ENCODE measurements around the gene RPL13.

The RPL13 gene

GRCh38 chr16:89605186-89605970 lies 44.9 kb downstream of the RPL13 start:
- TF ChIP-seq CTCF (conservative IDR thresholded peaks at IDR 0.05; ENCODE audit: low read depth, low read length) = no peak
- DNase-seq (ENCODE audit: low read depth) = no peak
- no peak overlapping the region for H3K4me3 ChIP-seq (ENCODE audit: low read length)

GRCh38 chr16:89606006-89606405 lies 45.5 kb downstream of the RPL13 start:
- DNase-seq (ENCODE audit: low read depth) = no peak
- TF ChIP-seq CTCF (conservative IDR thresholded peaks at IDR 0.05; ENCODE audit: low read depth, low read length) = no peak
- H3K4me3 ChIP-seq (ENCODE audit: low read length) = no peak overlapping the region

GRCh38 chr16:89607453-89607852 lies 47.0 kb downstream of the RPL13 start:
- no peak for TF ChIP-seq CTCF (conservative IDR thresholded peaks at IDR 0.05; ENCODE audit: low read depth, low read length)
- no peak overlapping the region for H3K4me3 ChIP-seq (ENCODE audit: low read length)
- DNase-seq (ENCODE audit: low read depth) = no peak

GRCh38 chr16:89607937-89608740 lies 47.7 kb downstream of the RPL13 start:
- no peak for TF ChIP-seq CTCF (conservative IDR thresholded peaks at IDR 0.05; ENCODE audit: low read depth, low read length)
- no peak overlapping the region for H3K4me3 ChIP-seq (ENCODE audit: low read length)
- DNase-seq (ENCODE audit: low read depth) = no peak

- no peak overlapping the region for H3K4me3 ChIP-seq (ENCODE audit: low read length)
- TF ChIP-seq CTCF (conservative IDR thresholded peaks at IDR 0.05; ENCODE audit: low read depth, low read length) = no peak
- no peak for DNase-seq (ENCODE audit: low read depth)
Measured at GRCh38 chr16:89610108-89610453, 49.6 kb downstream of the RPL13 start.

GRCh38 chr16:89612415-89613166 lies 52.1 kb downstream of the RPL13 start:
- no peak for DNase-seq (ENCODE audit: low read depth)
- H3K4me3 ChIP-seq (ENCODE audit: low read length) = no peak overlapping the region
- no peak for TF ChIP-seq CTCF (conservative IDR thresholded peaks at IDR 0.05; ENCODE audit: low read depth, low read length)
